ENCODE results near the gene RAX2. TPM values are rescaled to one million over a fixed set of nuclear protein-coding genes. Genes with fewer than 3 reads are reported as not detected.

The RAX2 gene
- total RNA-seq, 1 experiment from 2014 or later: not detected

- H3K36me3 ChIP-seq (ENCODE audit: control insufficient read depth, insufficient read depth, low read length): no peaks in the 10 kb centered on the region
- Mint-ChIP-seq H3K9me3 (ENCODE audit: unreplicated experiment) (no peaks in the 10 kb centered on the region), H3K4me3 (ENCODE audit: unreplicated experiment) (no peak overlapping the region), H3K27me3 (ENCODE audit: insufficient read depth, unreplicated experiment) (peaks cover 6% of the 10 kb centered on the region), H3K27ac (ENCODE audit: unreplicated experiment) (no peak overlapping the region), H3K4me1 (ENCODE audit: low read depth, unreplicated experiment) (no peaks in the 10 kb centered on the region), H3K36me3 (ENCODE audit: insufficient read depth, unreplicated experiment) (no peaks in the 10 kb centered on the region)
- H3K4me1 ChIP-seq: no peaks in the 10 kb centered on the region
- intact Hi-C loops (cut with micrococcal nuclease; ENCODE audit: unreplicated experiment): no loop called here
- TF ChIP-seq CTCF (IDR thresholded peaks at IDR 0.05; ENCODE audit: insufficient read depth in 1 of 2, low read depth in 1 of 2, low read length in 1 of 2, severe bottlenecking in 1 of 2, unreplicated experiment in 1 of 2): no peak
- ChIA-PET POLR2A (no interaction called here), CTCF (interaction anchor here (0.7 kb wide), 2 partner anchors 28 to 33 kb away, joined by 3 to 4 read pairs; no protein-coding TSS in a partner anchor)
- BruUV-seq (replicated peaks): no TSS peak
- no peaks in the 10 kb centered on the region for H3K9me3 ChIP-seq
- DNase-seq: no peak
- H3K27me3 ChIP-seq (replicated peaks; ENCODE audit: control insufficient read depth, insufficient read depth, low read length): no peaks in the 10 kb centered on the region
- H3K4me3 ChIP-seq (ENCODE audit: low read depth, low read length): no peak overlapping the region
These were observed 17.2 kb upstream of the RAX2 start for GRCh38 chr19:3788996-3789778.

- TF ChIP-seq CTCF (IDR thresholded peaks at IDR 0.05; ENCODE audit: insufficient read depth in 1 of 2, low read depth in 1 of 2, low read length in 1 of 2, severe bottlenecking in 1 of 2, unreplicated experiment in 1 of 2): no peak
- DNase-seq: no peak
- intact Hi-C loops (cut with micrococcal nuclease; ENCODE audit: unreplicated experiment): no loop called here
- H3K4me1 ChIP-seq: no peaks in the 10 kb centered on the region
- Mint-ChIP-seq H3K27ac (ENCODE audit: unreplicated experiment) (no peak within 1 kb of the TSS), H3K4me3 (ENCODE audit: unreplicated experiment) (peak within 1 kb of the TSS; percentile 22), H3K36me3 (ENCODE audit: insufficient read depth, unreplicated experiment) (no peaks in the 10 kb centered on the region), H3K27me3 (ENCODE audit: insufficient read depth, unreplicated experiment) (peaks cover 3% of the 10 kb centered on the region), H3K4me1 (ENCODE audit: low read depth, unreplicated experiment) (no peaks in the 10 kb centered on the region), H3K9me3 (ENCODE audit: unreplicated experiment) (peaks cover 9% of the 10 kb centered on the region)
- H3K4me3 ChIP-seq (ENCODE audit: low read depth, low read length): peak within 1 kb of the TSS; percentile 34
- CTCF ChIA-PET: no interaction called here
- no TSS peak for BruUV-seq (replicated peaks)
- POLR2A ChIA-PET: no interaction called here
- H3K27me3 ChIP-seq (replicated peaks; ENCODE audit: control insufficient read depth, insufficient read depth, low read length): no peaks in the 10 kb centered on the region
- no peaks in the 10 kb centered on the region for H3K36me3 ChIP-seq (ENCODE audit: control insufficient read depth, insufficient read depth, low read length)
- H3K9me3 ChIP-seq: peaks cover 15% of the 10 kb centered on the region; the same call in 1 of the 2 replicates
These were observed 14.2 kb upstream of the RAX2 start, which contains the start of gene MATK for GRCh38 chr19:3785938-3786824. MATK (minus strand) TSS chr19:3786381; CDS start chr19:3785135, 1,246 bp downstream.

- H3K4me3 Mint-ChIP-seq (ENCODE audit: unreplicated experiment): peak overlapping the region; percentile 22
- no peak for DNase-seq
- TF ChIP-seq CTCF (IDR thresholded peaks at IDR 0.05; ENCODE audit: insufficient read depth in 1 of 2, low read depth in 1 of 2, low read length in 1 of 2, severe bottlenecking in 1 of 2, unreplicated experiment in 1 of 2): no peak
- Histone ChIP-seq H3K9me3 (peaks cover 19% of the 10 kb centered on the region; the same call in 1 of the 2 replicates), H3K36me3 (ENCODE audit: control insufficient read depth, insufficient read depth, low read length) (no peaks in the 10 kb centered on the region), H3K4me3 (ENCODE audit: low read depth, low read length) (peak overlapping the region; percentile 34), H3K4me1 (no peaks in the 10 kb centered on the region), H3K27me3 (replicated peaks; ENCODE audit: control insufficient read depth, insufficient read depth, low read length) (no peaks in the 10 kb centered on the region)
- POLR2A ChIA-PET: no interaction called here
- no peaks in the 10 kb centered on the region for H3K4me1 Mint-ChIP-seq (ENCODE audit: low read depth, unreplicated experiment)
- peaks cover 11% of the 10 kb centered on the region for H3K9me3 Mint-ChIP-seq (ENCODE audit: unreplicated experiment)
- H3K36me3 Mint-ChIP-seq (ENCODE audit: insufficient read depth, unreplicated experiment): no peaks in the 10 kb centered on the region
- CTCF ChIA-PET: no interaction called here
- no peak overlapping the region for H3K27ac Mint-ChIP-seq (ENCODE audit: unreplicated experiment)
- peaks cover under 1% of the 10 kb centered on the region for H3K27me3 Mint-ChIP-seq (ENCODE audit: insufficient read depth, unreplicated experiment)
- intact Hi-C loops (cut with micrococcal nuclease; ENCODE audit: unreplicated experiment): no loop called here
- BruUV-seq (replicated peaks): no TSS peak
These were observed 13.5 kb upstream of the RAX2 start for GRCh38 chr19:3785451-3785937.

All from Caco-2 (cell line).